Ishikawa (cell line): ENCODE measurements around the gene SCNN1B.

Source experiments
- CEBPB ChIP-seq: IDR thresholded peaks from 2 replicates; pipeline ENCODE4 v1.6.1; 2012
- CREB1 ChIP-seq: IDR thresholded peaks from 2 replicates; pipeline ENCODE4 v1.6.1; 2012; ENCODE audit warnings: low read depth
- EGR1 ChIP-seq: IDR thresholded peaks from 2 replicates; pipeline ENCODE4 v1.6.1; 2012
- EP300 ChIP-seq: IDR thresholded peaks from 2 replicates; pipeline ENCODE4 v1.6.1; 2012; ENCODE audit warnings: borderline replicate concordance
- FOXM1 ChIP-seq: IDR thresholded peaks from 2 replicates; pipeline ENCODE4 v1.6.1; 2012; ENCODE audit warnings: low read depth, borderline replicate concordance
- NFIC ChIP-seq: IDR thresholded peaks from 2 replicates; pipeline ENCODE4 v1.6.1; 2012
- RAD21 ChIP-seq: IDR thresholded peaks from 2 replicates; pipeline ENCODE4 v1.6.1; 2012; ENCODE audit warnings: low read depth
- TAF1 ChIP-seq: IDR thresholded peaks from 2 replicates; pipeline ENCODE4 v1.6.1; 2012; ENCODE audit warnings: low read depth, mild to moderate bottlenecking
- TCF12 ChIP-seq: IDR thresholded peaks from 2 replicates; pipeline ENCODE4 v1.6.1; 2012; ENCODE audit warnings: low read depth
- TEAD4 ChIP-seq: IDR thresholded peaks from 2 replicates; pipeline ENCODE4 v1.6.1; 2012
- YY1 ChIP-seq: IDR thresholded peaks from 2 replicates; pipeline ENCODE4 v1.6.1; 2012; ENCODE audit warnings: low read depth
- ZBTB7A ChIP-seq: IDR thresholded peaks from 2 replicates; pipeline ENCODE4 v1.6.1; 2012; ENCODE audit warnings: low read depth
- TF ChIP-seq, protein P1 (sequence below): IDR thresholded peaks from 2 replicates; pipeline ENCODE4 v1.6.1; 2012
- TF ChIP-seq, protein P2 (sequence below): IDR thresholded peaks from 2 replicates; pipeline ENCODE4 v1.6.1; 2012
- TF ChIP-seq, protein P3 (sequence below): IDR thresholded peaks from 2 replicates; pipeline ENCODE4 v1.6.1; 2012; ENCODE audit warnings: low read depth, mild to moderate bottlenecking

The SCNN1B gene

DNA sequence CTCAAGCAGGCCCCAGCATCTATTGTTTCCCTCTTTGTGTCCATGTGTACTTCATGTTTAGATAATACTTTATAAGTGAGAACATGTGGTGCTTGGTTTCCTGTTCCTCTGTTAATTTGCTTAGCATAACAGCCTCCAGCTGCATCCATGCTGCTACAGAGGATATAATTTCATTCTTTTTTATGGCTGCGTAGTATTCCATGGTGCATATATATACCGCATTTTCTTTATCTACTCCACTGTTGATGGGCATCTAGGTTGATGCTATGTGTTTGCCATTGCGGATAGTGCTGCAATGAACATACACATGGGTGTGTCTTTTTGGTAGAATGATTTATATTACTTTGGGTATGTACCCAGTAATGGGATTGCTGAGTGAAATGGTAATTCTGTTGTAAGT, 31.4 kb upstream of the SCNN1B start:
- TF ChIP-seq, protein P1, sequence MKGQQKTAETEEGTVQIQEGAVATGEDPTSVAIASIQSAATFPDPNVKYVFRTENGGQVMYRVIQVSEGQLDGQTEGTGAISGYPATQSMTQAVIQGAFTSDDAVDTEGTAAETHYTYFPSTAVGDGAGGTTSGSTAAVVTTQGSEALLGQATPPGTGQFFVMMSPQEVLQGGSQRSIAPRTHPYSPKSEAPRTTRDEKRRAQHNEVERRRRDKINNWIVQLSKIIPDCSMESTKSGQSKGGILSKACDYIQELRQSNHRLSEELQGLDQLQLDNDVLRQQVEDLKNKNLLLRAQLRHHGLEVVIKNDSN = no peak
- TF ChIP-seq, protein P2, sequence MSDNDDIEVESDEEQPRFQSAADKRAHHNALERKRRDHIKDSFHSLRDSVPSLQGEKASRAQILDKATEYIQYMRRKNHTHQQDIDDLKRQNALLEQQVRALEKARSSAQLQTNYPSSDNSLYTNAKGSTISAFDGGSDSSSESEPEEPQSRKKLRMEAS = no peak
- TF ChIP-seq, protein P3, sequence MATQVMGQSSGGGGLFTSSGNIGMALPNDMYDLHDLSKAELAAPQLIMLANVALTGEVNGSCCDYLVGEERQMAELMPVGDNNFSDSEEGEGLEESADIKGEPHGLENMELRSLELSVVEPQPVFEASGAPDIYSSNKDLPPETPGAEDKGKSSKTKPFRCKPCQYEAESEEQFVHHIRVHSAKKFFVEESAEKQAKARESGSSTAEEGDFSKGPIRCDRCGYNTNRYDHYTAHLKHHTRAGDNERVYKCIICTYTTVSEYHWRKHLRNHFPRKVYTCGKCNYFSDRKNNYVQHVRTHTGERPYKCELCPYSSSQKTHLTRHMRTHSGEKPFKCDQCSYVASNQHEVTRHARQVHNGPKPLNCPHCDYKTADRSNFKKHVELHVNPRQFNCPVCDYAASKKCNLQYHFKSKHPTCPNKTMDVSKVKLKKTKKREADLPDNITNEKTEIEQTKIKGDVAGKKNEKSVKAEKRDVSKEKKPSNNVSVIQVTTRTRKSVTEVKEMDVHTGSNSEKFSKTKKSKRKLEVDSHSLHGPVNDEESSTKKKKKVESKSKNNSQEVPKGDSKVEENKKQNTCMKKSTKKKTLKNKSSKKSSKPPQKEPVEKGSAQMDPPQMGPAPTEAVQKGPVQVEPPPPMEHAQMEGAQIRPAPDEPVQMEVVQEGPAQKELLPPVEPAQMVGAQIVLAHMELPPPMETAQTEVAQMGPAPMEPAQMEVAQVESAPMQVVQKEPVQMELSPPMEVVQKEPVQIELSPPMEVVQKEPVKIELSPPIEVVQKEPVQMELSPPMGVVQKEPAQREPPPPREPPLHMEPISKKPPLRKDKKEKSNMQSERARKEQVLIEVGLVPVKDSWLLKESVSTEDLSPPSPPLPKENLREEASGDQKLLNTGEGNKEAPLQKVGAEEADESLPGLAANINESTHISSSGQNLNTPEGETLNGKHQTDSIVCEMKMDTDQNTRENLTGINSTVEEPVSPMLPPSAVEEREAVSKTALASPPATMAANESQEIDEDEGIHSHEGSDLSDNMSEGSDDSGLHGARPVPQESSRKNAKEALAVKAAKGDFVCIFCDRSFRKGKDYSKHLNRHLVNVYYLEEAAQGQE = no peak
- TF ChIP-seq TEAD4 = no peak
- no peak for TF ChIP-seq TCF12

GRCh38 chr16:23274968-23275367, 27.1 kb upstream of the SCNN1B start:
- TF ChIP-seq TCF12 = no peak
- TF ChIP-seq, protein P1 = peak; percentile 91

DNA sequence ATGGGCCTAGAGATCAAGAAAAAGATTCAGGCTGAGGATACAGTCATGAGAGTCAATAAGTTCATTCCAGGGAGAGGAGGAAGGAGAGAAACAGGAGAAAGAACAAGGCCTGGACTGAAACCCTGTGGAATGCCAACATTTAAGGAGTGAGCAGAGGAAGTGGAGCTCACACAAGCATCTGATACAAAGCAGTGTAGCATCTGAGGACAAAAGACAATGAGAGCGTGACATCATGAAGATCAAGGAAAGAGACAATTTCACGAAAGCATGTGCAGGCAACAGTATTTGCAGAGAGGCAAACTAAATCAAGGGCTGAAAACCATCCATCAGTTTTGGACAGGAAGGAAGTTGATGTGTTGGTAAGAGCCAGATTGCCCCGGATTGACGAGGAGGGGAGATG, 25.3 kb upstream of the SCNN1B start:
- TF ChIP-seq FOXM1 = no peak
- TF ChIP-seq, protein P3 = no peak
- no peak for TF ChIP-seq NFIC
- TF ChIP-seq CEBPB = no peak
- no peak for TF ChIP-seq EP300
- no peak for TF ChIP-seq EGR1
- TF ChIP-seq CREB1 = no peak
- TF ChIP-seq RAD21 = no peak
- TF ChIP-seq, protein P2 = no peak
- no peak for TF ChIP-seq ZBTB7A
- TF ChIP-seq, protein P1 = no peak
- no peak for TF ChIP-seq TCF12
- TF ChIP-seq TAF1 = no peak
- no peak for TF ChIP-seq YY1
- no peak for TF ChIP-seq TEAD4

GRCh38 chr16:23278031-23278430, 24.1 kb upstream of the SCNN1B start:
- no peak for TF ChIP-seq CEBPB
- TF ChIP-seq RAD21 = no peak
- TF ChIP-seq ZBTB7A = no peak
- TF ChIP-seq, protein P3 = no peak
- no peak for TF ChIP-seq TAF1
- no peak for TF ChIP-seq EP300
- no peak for TF ChIP-seq FOXM1
- no peak for TF ChIP-seq CREB1
- no peak for TF ChIP-seq EGR1
- TF ChIP-seq NFIC = no peak
- no peak for TF ChIP-seq TCF12
- TF ChIP-seq, protein P1 = no peak
- TF ChIP-seq TEAD4 = no peak
- TF ChIP-seq, protein P2 = no peak
- no peak for TF ChIP-seq YY1
